ENCODE measurements around the gene CREB3L2.

CREB3L2 gene

GRCh38 chr7:137873524-137873923 lies 128.4 kb downstream of the CREB3L2 start:
- no peak for DNase-seq (ENCODE audit: low read depth in 2 of 2)

GRCh38 chr7:137871170-137871915 lies 130.5 kb downstream of the CREB3L2 start:
- DNase-seq (ENCODE audit: low read depth in 2 of 2) = no peak

DNA sequence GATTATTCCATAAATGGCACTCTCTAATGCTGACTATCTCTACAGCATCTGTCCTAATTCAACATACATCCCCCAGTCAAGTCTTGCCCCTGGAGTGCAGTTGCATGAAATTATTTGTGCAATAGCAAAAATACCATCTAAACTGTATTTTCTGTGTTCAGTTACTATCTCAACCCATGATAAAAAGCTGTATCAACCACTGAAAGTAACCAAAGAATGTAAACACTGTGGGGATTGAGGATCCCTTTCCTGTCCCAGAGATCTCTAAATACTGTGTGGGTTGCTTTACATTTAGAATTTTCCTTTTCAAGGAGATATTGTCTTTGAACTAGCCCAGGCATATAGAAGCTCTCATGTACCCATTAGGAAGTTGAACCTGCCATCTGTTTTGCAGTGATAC lies 131.2 kb downstream of the CREB3L2 start:
- DNase-seq (ENCODE audit: low read depth in 2 of 2) = no peak

DNA sequence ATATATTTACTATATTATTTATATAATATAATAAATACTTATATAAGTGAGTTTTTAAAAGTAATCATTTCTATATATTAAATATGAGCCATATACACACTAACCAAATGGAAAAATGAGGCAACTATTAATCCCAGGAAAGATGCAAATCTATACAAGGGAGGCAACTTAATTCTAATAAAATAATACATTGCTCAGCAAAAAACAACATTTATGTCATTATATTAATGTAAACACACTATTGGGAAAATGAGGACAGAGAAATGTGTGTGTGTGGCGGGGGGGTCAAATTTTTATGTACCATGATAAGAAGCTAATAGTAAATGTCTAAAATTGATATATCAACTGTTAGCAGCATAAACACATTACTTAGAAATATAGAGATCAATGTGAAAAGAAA lies 131.8 kb downstream of the CREB3L2 start:
- no peak for DNase-seq (ENCODE audit: low read depth in 2 of 2)

GRCh38 chr7:137869260-137869659 lies 132.6 kb downstream of the CREB3L2 start:
- no peak for DNase-seq (ENCODE audit: low read depth in 2 of 2)

GRCh38 chr7:137867289-137867688 lies 134.6 kb downstream of the CREB3L2 start:
- no peak for DNase-seq (ENCODE audit: low read depth in 2 of 2)

- DNase-seq (ENCODE audit: low read depth in 2 of 2) = no peak
Measured at GRCh38 chr7:137865764-137866163, 136.1 kb downstream of the CREB3L2 start.

- DNase-seq (ENCODE audit: low read depth in 2 of 2) = no peak
Measured at GRCh38 chr7:137862964-137863363, 138.9 kb downstream of the CREB3L2 start.

DNA sequence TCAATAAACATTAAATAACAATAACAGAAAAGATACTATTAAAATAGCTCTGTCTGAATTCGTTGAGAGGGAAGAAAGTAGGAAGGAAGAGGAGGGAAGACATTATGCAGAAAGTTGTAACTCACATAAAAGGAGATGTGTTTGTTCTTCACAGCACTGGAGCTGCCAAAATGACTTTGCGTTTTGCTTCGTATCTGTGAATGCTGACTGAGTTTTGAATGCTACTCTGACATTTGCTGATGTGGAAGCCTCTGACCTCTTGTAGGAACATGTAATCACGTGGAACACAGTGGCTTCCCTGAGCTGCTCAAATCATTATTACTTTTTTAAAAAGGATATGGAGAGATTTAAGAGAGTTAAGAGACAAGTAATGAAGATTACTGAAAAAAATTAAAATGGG lies 139.5 kb downstream of the CREB3L2 start:
- no peak for DNase-seq (ENCODE audit: low read depth in 2 of 2)

GRCh38 chr7:137860542-137860941 lies 141.3 kb downstream of the CREB3L2 start:
- no peak for DNase-seq (ENCODE audit: low read depth in 2 of 2)

- no peak for DNase-seq (ENCODE audit: low read depth in 2 of 2)
Measured at GRCh38 chr7:137853053-137853452, 148.8 kb downstream of the CREB3L2 start.

DNA sequence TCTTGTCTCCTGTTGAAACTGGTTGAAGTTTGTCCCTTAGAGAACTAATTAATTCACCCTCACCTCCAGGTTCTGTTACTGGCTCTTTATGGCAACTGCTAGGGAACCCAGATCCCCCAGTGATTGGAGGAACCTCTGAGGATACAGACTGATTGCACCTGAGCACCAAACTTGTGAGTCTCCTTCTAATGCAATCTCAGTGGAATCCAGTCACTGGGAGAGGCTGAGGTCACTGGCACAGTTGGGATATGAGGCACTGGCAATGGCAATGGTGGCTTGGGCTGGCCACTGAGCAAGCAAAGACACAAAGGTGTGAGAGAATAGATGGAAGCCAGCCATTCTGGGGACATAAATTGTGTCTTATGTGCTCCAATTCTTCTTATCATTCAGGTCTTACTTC lies 149.8 kb downstream of the CREB3L2 start:
- no peak for DNase-seq (ENCODE audit: low read depth in 2 of 2)

GRCh38 chr7:137850972-137851945 lies 150.6 kb downstream of the CREB3L2 start:
- DNase-seq (ENCODE audit: low read depth in 2 of 2) = no peak

- no peak for DNase-seq (ENCODE audit: low read depth in 2 of 2)
Measured at GRCh38 chr7:137850571-137850970, 151.3 kb downstream of the CREB3L2 start.

DNA sequence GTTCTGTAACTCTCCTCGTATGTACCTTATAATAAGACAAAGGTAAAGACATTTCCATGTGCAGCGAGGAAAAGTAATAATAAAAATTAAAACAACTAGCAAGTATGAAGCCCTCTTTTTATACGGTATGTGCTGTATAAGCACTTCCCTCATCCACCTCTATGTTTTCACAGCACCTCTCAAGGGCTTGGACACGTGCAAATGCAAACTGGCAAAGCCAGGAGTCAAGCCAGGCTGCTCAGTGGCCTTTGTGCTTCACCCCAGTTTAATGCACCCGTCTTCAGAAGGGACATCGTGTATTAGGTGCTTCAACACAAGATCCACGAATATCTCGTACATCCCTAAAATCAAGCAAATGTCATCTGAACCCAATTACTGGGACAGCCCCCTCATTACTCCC lies 153.8 kb downstream of the CREB3L2 start:
- no peak for DNase-seq (ENCODE audit: low read depth in 2 of 2)

DNA sequence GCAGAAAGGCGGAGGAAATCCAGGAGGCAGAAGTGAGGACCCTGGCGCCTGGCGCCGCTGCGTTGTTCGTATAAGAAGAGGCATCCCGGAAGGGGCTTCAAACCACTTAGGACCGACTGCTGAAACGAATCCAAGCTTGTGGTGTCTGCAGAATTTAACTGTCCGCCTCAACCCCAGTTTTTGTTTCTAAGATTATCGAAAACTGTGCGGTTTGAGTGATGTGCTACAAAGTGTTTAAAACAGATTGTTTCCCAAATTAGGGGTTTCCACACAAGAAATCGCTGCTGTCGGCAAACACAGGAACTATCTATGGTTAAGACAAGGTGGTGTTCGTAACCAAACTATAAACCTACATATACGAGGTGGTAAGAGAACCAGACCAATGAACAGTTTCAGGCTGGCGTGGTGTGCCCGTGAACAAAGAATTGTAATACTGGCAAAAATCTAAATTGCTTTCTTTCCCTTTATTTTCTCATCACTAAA lies 154.3 kb downstream of the CREB3L2 start:
- DNase-seq (ENCODE audit: low read depth in 2 of 2) = no peak

GRCh38 chr7:137846827-137847567 lies 154.9 kb downstream of the CREB3L2 start, which contains the start of gene DGKI:
Gene DGKI, minus strand, starts transcription at chr7:137846974.
- DNase-seq (ENCODE audit: low read depth in 2 of 2) = no peak

- DNase-seq (ENCODE audit: low read depth in 2 of 2) = no peak
Measured at GRCh38 chr7:137846549-137846826, 155.4 kb downstream of the CREB3L2 start.

GRCh38 chr7:137844677-137845425 lies 157.0 kb downstream of the CREB3L2 start:
- no peak for DNase-seq (ENCODE audit: low read depth in 2 of 2)

DNA sequence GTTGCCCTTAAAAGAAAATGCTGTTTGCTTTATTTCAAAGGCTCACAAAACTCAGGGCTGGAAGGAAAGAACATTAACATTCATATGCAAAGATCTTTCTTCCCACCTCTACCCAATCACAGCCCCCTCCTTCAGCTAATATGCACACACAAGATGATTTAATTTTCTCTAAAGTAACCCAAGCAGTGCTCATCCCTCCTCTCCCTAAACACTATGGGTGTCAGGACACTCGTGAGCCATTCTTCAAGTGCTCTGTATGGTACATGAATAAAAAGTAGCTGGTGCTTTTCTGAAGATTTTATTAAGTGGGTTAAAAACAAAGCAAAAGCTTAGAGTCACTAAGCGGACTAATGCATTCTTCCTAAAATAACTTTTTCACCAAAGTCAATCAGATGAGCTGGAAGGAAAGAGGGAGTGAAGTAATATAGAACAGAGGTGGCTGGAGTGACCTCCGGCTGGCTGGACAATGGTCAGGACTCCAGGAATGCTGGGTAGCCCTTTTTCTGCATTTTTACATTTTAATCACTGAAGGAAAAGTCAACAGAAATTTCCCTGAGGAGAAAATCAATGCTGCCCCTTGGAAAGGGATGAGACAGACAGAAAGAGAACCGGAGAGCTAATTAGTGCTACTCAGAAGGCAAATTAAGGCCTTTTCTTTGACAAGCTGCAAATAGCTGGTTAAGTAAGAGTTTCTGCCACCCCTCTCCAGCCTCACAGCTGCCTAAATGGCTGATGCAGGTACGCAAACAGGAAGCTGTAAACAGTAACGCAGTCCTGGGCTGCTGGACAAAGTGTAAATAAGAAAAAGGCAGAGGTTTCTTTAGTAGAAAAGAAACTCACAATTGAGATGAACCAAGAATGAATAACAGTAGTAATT lies 161.7 kb downstream of the CREB3L2 start:
- no peak for DNase-seq (ENCODE audit: low read depth in 2 of 2)
